Endodermal cell (in vitro differentiated cells): ENCODE results near the gene TNFRSF14. TPM values are rescaled to one million over a fixed set of nuclear protein-coding genes. Genes with fewer than 3 reads are reported as not detected.

ENCODE experiments used
- DNase-seq: peaks from one replicate; pipeline ENCODE4 v3.0.0-alpha.2; 2017
- H3K27ac ChIP-seq: 2 replicates; pipeline ENCODE4 v1.5.1; 2013; ENCODE audit warnings: mild to moderate bottlenecking, low read depth, low read length, moderate library complexity
- H3K27me3 ChIP-seq: 2 replicates; pipeline ENCODE4 v1.6.1; 2013; ENCODE audit warnings: mild to moderate bottlenecking, low read length, moderate library complexity; ENCODE audit not compliant: insufficient read depth, control insufficient read depth, poor library complexity, severe bottlenecking
- H3K36me3 ChIP-seq: 2 replicates; pipeline ENCODE4 v1.7.0; 2013; ENCODE audit warnings: mild to moderate bottlenecking, low read length, moderate library complexity; ENCODE audit not compliant: control insufficient read depth, insufficient read depth
- H3K4me1 ChIP-seq: one replicate; pipeline ENCODE4 v1.7.0; 2013; ENCODE audit warnings: low read length; ENCODE audit not compliant: control insufficient read depth, insufficient read depth
- H3K4me3 ChIP-seq: 2 replicates; pipeline ENCODE4 v1.5.1; 2013; ENCODE audit warnings: mild to moderate bottlenecking, low read length, moderate library complexity
- H3K9ac ChIP-seq: 2 replicates; pipeline ENCODE4 v1.6.1; 2013; ENCODE audit warnings: mild to moderate bottlenecking, low read length, moderate library complexity; ENCODE audit not compliant: poor library complexity, severe bottlenecking; ENCODE audit errors: extremely low read depth
- H3K9me3 ChIP-seq: 2 replicates; pipeline ENCODE4 v1.6.1; 2013; ENCODE audit warnings: mild to moderate bottlenecking, low read length, moderate library complexity; ENCODE audit not compliant: control insufficient read depth
- H3K27ac Mint-ChIP-seq: 2 replicates; pipeline ENCODE4 v1.8.0; 2020; ENCODE audit warnings: mixed read lengths
- H3K27me3 Mint-ChIP-seq: 2 replicates; pipeline ENCODE4 v1.8.0; 2021; ENCODE audit warnings: mild to moderate bottlenecking, mixed read lengths; ENCODE audit not compliant: insufficient read depth
- H3K36me3 Mint-ChIP-seq: 2 replicates; pipeline ENCODE4 v1.8.0; 2020; ENCODE audit warnings: low read depth, mixed read lengths
- H3K4me1 Mint-ChIP-seq: 2 replicates; pipeline ENCODE4 v1.8.0; 2020; ENCODE audit warnings: mixed read lengths
- H3K4me3 Mint-ChIP-seq: 2 replicates; pipeline ENCODE4 v1.8.0; 2020; ENCODE audit warnings: mild to moderate bottlenecking, moderate library complexity, mixed read lengths
- H3K9me3 Mint-ChIP-seq: 2 replicates; pipeline ENCODE4 v1.8.0; 2020; ENCODE audit warnings: mild to moderate bottlenecking, mixed read lengths
- WGBS, 2 experiments: methylation state at CpG; one replicate each; pipeline versions ENCODE4 v1.1.5 to v1.1.7; 2013; ENCODE audit warnings: missing lambda C conversion rate in 2 of 2, mixed read lengths in 1 of 2; ENCODE audit not compliant: insufficient coverage in 1 of 2, insufficient read length in 1 of 2; 5-methylcytosine and 5-hydroxymethylcytosine counted together
- total RNA-seq, 2 donors: library from RNA; stranded (reverse); fragmentation: NEBNext Ultra II Directional in 1 of 2; extraction: Animal tissue kit (Norgen Biotek cat#: 25700) in 1 of 2; gene quantifications; 2 replicates in 1 of 2; 3 replicates in 1 of 2; pipeline ENCODE4 v1.2.1, GENCODE V29; 2021
- TF ChIP-seq, protein P1 (sequence below): fragments of 200-600 bp; sonication (generic); conservative IDR thresholded peaks from 2 replicates; pipeline ENCODE4 v1.5.0; 2021; ENCODE audit warnings: antibody characterized with exemption, mild to moderate bottlenecking

Gene TNFRSF14
- total RNA-seq, 2 donors from 2014 or later, result 0.29 to 0.46 TPM

DNA sequence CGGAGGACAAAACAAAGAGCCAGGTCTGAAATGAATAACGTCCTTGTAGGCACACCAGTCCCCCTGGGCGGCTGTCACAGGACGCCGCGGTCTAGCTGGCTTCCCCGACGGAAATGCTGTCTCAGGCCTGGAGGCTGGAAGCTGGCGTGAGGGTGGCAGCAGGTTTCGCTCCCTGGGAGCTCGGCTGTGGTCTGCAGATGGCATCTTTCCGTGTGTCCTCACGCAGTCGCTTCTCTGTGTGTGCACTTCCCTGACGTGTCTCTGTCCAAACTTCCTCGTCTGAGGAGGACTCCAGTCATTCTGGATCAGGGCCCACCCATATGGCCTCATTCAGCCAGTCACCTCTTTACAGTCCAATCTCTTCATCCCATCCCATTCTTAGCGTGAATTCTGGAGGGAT is 14.2 kb downstream of the TNFRSF14 start:
- DNase-seq, result no peak
- H3K27ac ChIP-seq, result no peak overlapping the region
- H3K36me3 ChIP-seq, result no peaks in the 10 kb centered on the region
- 91 to 97% methylated on average over 16 to 17 of the region's 17 CpGs for WGBS, 2 experiments
- H3K9me3 ChIP-seq, result no peaks in the 10 kb centered on the region
- H3K4me3 ChIP-seq, result no peak overlapping the region
- TF ChIP-seq, protein P1, sequence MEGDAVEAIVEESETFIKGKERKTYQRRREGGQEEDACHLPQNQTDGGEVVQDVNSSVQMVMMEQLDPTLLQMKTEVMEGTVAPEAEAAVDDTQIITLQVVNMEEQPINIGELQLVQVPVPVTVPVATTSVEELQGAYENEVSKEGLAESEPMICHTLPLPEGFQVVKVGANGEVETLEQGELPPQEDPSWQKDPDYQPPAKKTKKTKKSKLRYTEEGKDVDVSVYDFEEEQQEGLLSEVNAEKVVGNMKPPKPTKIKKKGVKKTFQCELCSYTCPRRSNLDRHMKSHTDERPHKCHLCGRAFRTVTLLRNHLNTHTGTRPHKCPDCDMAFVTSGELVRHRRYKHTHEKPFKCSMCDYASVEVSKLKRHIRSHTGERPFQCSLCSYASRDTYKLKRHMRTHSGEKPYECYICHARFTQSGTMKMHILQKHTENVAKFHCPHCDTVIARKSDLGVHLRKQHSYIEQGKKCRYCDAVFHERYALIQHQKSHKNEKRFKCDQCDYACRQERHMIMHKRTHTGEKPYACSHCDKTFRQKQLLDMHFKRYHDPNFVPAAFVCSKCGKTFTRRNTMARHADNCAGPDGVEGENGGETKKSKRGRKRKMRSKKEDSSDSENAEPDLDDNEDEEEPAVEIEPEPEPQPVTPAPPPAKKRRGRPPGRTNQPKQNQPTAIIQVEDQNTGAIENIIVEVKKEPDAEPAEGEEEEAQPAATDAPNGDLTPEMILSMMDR, result no peak
- H3K4me1 ChIP-seq, result no peaks in the 10 kb centered on the region
- Mint-ChIP-seq H3K36me3 (no peaks in the 10 kb centered on the region), H3K4me3 (no peak overlapping the region), H3K27me3 (peaks cover 8% of the 10 kb centered on the region), H3K27ac (no peak overlapping the region), H3K9me3 (peaks cover 8% of the 10 kb centered on the region), H3K4me1 (no peaks in the 10 kb centered on the region)
- no peak overlapping the region for H3K9ac ChIP-seq
- H3K27me3 ChIP-seq, result no peaks in the 10 kb centered on the region

DNA sequence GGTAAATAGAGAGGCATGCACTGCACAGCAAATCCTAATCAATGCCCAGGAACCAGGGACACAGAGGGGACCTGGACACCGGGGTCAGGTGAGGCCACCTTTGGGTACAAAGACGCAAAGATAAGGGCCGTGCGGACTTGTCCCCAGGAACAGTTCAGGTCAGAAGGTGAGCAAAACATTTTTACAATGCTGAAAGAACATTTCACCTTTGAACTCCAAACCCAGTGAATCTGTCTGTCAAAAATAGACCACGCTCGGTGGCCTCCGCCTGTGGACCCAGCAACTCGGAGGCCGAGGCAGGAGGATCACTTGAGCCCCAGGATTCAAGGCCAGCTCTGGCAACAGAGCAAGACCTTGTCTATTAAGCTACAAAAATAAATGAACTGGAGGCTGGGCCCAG is 15.2 kb downstream of the TNFRSF14 start:
- Histone ChIP-seq H3K36me3 (no peaks in the 10 kb centered on the region), H3K9ac (no peak overlapping the region), H3K27ac (no peak overlapping the region), H3K27me3 (no peaks in the 10 kb centered on the region), H3K9me3 (no peaks in the 10 kb centered on the region), H3K4me1 (no peaks in the 10 kb centered on the region), H3K4me3 (no peak overlapping the region)
- DNase-seq, result no peak
- 92 to 95% methylated on average over 9 of the region's 9 CpGs for WGBS, 2 experiments
- TF ChIP-seq, protein P1, result no peak
- H3K9me3 Mint-ChIP-seq, result peaks cover 8% of the 10 kb centered on the region
- H3K27me3 Mint-ChIP-seq, result peaks cover 8% of the 10 kb centered on the region
- no peaks in the 10 kb centered on the region for H3K4me1 Mint-ChIP-seq
- no peaks in the 10 kb centered on the region for H3K36me3 Mint-ChIP-seq
- H3K27ac Mint-ChIP-seq, result no peak overlapping the region
- H3K4me3 Mint-ChIP-seq, result no peak overlapping the region

DNA sequence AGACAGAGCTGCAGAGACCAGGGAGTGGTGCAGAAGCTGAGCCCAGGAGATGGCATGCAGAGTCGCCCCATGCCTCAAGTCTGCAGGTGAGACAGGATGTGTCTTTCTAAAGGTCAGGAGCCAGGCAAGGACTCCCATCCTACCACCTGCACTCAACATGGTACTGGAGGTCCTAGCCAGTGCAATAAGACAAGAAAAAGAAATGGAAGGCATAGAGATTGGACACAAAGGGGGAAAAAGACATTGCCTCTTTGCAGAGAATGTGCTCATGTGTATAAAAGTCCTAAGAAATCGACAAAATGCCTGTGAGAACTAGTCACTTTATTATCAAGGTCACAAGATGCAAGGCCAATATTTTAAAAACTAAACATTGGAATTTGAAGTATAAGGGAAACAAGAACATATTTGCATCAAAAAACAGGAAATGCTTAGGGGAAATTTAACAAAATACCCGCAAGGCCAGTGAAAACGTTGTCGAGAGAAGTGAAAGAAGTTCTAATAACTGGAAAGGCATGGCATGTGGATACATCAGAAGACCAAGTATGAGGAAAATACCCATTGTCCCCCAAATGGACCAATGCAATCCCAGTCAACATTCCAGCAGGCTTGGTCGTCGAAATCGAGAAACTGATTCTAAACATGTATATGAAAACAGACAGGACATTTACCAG is 17.2 kb downstream of the TNFRSF14 start:
- Mint-ChIP-seq H3K4me1 (peaks cover 2% of the 10 kb centered on the region), H3K27ac (no peak overlapping the region), H3K36me3 (no peaks in the 10 kb centered on the region), H3K9me3 (peaks cover 8% of the 10 kb centered on the region), H3K4me3 (no peak overlapping the region), H3K27me3 (peaks cover 8% of the 10 kb centered on the region)
- no peak for DNase-seq
- Histone ChIP-seq H3K4me3 (no peak overlapping the region), H3K36me3 (no peaks in the 10 kb centered on the region), H3K9me3 (no peaks in the 10 kb centered on the region), H3K27ac (no peak overlapping the region), H3K27me3 (no peaks in the 10 kb centered on the region), H3K9ac (no peak overlapping the region), H3K4me1 (peaks cover 3% of the 10 kb centered on the region)
- 87 to 88% methylated on average over 4 to 8 of the region's 8 CpGs for WGBS, 2 experiments
- TF ChIP-seq, protein P1, result no peak
